ENCODE results near the gene MAPRE3.

DNA sequence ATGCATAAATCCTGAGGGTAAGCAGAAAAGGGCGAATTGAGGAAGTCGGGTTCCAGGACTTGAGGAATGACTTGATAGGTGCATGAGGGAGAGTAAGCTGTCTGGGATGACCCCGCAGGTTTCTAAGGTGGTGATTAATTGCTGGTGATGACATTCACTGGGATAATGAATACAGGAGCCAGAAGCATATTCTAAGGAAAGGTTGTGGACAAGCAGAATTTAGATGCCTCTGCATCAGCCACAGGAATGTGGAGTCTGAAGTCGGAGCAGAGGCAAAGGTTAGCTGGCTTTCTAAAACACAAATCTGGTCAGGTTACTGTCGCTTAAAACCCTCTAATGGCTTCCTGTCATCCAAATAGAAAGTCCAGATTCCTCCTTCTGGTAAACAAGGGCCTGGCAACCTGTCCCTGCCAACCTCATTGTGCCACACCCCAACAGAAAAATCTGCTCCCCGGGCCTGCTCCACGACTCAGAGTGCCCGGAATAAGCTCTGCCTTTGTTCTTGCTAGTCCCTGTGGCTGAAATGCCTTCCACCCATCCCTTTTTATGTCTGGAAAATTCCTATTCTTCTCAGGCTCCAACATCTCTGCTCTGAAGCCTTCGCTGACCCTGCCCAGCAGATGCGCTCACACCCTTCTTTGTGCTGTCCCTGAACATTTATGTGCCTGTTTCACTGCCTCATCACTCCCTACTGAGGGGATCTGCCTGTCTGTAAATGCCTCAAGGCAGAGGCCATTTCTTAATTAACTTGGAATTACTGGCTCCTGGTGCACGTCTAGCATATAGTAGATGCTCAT, 51.0 kb downstream of the MAPRE3 start:
- TF ChIP-seq KLF16 (IDR thresholded peaks at IDR 0.05) (no peak), RAD21 (CRISPR knock-in tag; conservative IDR thresholded peaks at IDR 0.05 in 1 of 2, IDR thresholded peaks at IDR 0.05 in 1 of 2) (no peak), CEBPB (tag; IDR thresholded peaks at IDR 0.05) (no peak), BDP1 (IDR thresholded peaks at IDR 0.05; ENCODE audit: insufficient read depth, insufficient read length) (no peak)

Measured in K562 (cell line).